Stimulated activated CD8-positive, alpha-beta memory T cell treated with anti-CD3 and anti-CD28 coated beads, Interleukin-15, amount 100 ng/mL, for 48 hours (primary cell): ENCODE results near the gene SV2C.
"Not testable (repeated sequence)": the region's sequence is repeated elsewhere in the genome, so short reads cannot be mapped to it uniquely, and the experiment has no call there.

ENCODE experiments used
- DNase-seq, 2 donors: peaks; one replicate each; pipeline ENCODE4 v3.0.0-alpha.2; 2020; ENCODE audit warnings: low read depth in 2 of 2

Gene SV2C

DNA sequence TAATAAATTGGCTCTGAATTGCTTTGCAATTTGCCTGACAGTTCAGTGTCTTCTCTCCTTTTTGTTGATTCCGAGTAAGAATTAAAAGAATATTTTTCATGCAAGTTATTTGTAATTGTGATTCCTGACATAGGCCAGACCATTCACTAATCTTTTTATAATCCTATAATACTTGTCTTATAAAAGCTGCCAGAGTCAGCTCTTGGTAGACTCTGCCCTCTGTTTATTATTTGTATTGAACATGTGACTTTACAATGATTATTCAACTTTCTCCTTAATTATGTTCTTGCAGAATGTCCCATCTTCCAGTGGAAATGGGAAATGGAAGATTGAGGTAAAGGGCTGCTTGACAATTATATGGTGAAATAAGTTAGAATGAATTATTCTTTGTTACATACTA is 121.0 kb downstream of the SV2C start:
- DNase-seq, result no peak

GRCh38 chr5:76204713-76205112 is 121.5 kb downstream of the SV2C start:
- DNase-seq, result no peak

DNA sequence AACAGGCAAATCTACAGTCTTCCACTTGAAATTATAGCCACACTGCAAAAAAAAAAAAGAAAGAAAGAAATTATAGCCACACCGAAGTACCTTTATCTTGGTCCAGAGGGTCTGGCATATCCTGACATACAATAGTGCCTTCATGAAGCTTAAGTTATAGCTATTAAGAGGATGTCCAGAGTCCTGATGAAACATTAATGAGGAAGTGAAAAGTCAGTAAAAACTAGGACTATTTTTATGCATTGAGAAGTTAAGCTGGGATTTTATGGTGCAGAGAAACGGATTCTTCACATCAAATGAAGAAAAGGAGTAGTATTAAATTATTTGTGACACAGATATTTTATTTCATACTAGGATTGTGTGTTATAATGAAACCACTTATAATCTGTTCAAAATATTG is 123.9 kb downstream of the SV2C start:
- DNase-seq, result no peak

- no peak for DNase-seq
These were observed 126.1 kb downstream of the SV2C start for GRCh38 chr5:76209297-76209696.

DNA sequence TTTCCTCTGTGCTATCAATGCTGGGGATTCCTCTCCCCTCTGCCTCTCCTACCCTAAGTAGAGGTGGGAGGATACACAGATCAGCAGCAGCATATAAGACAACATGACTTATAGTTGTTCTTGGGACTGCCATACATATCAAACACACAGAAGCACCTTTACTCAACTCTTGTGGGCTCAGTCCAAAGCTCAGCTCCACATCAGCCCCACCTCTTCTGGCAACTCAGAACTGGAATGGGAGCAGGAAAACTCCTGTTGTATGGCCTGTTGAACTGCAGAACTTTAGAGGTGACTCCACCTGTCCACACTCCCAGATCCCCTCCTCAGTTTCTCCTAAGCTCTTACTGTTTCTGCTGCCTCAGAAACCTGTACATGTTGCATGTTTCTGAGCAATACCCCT is 127.8 kb downstream of the SV2C start:
- no peak for DNase-seq

GRCh38 chr5:76213858-76214257 is 130.7 kb downstream of the SV2C start:
- DNase-seq, result no peak

GRCh38 chr5:76216748-76217147 is 133.6 kb downstream of the SV2C start:
- DNase-seq, result no peak

DNA sequence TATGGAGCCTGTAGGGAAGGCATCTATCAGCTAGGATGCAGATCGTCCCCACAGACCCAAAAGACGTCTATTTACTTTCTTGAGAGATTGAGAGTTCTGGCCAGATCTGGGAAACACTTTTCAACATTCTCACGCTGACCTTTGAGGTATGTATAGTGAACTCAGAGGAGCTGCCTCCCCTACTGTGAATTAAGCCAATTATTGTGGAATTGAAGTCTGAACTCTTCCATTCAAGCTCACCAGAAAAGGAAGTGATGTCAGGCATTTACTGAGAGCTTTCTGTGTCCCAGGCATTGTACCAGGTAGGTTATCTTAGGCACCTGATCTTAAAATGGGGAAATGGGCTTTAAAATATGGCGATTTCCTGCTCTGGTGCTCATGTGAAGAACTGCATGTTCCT is 136.5 kb downstream of the SV2C start:
- no peak for DNase-seq

- DNase-seq, result no peak
These were observed 138.1 kb downstream of the SV2C start for GRCh38 chr5:76221311-76221710.

- DNase-seq, result no peak
These were observed 139.1 kb downstream of the SV2C start for GRCh38 chr5:76222318-76222717.

DNA sequence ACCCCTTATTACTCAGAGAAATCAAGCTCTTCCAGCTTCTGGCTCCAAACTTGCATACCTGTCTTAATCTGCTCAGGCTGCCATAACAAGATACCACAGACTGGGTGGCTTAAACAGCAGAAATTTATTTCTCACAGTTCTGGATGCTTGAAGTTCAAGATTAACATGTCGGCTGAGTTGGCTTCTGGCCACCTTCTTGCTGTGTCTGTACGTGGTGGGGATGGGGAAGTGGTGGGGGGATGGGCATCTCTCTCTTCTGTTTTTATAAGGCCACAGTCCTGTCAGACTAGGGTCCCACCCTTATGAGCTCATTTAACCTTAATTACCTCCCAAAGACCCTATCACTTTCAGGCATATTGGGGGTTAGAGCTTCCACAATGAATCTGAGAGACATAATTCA is 140.5 kb downstream of the SV2C start:
- DNase-seq, result no peak

DNA sequence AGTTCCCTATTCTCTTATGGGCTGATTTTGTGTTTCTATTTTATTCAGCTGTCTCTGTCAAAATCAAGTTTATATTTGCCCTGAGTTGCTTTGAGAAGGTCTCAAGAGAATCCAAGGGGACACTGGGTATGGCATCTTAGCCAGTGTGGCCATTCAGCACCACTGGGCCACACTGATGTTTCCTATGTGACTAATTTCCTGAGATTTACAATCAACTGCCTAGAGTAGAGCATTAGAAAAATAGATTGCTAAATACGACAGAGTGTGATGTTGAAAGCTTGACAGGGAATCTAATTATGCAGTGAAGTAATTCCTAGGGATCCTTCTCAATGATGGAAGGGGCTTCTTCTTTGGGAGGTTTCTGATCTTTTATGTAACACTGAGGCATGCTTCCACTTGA is 141.7 kb downstream of the SV2C start:
- no peak for DNase-seq

- no peak for DNase-seq
These were observed 142.2 kb downstream of the SV2C start for GRCh38 chr5:76225336-76225735.

DNA sequence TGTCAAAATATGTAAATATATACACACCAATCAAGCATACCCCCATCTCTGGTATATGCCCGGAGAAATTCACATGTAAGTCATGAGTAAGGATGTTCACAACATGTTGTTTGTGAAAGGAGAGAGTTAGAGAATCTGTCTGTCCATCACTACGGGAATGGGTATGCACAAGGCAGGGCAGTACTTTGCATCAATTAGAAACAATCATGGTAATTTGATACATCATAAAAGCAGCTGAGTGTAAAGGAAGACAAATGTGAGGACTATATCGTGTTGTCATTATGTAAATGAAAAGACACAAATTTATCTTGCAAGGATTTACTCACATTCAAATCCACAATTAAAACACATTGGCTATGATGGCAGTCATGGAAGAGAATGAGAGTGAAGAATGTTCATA is 146.7 kb downstream of the SV2C start:
- DNase-seq, result no peak

DNA sequence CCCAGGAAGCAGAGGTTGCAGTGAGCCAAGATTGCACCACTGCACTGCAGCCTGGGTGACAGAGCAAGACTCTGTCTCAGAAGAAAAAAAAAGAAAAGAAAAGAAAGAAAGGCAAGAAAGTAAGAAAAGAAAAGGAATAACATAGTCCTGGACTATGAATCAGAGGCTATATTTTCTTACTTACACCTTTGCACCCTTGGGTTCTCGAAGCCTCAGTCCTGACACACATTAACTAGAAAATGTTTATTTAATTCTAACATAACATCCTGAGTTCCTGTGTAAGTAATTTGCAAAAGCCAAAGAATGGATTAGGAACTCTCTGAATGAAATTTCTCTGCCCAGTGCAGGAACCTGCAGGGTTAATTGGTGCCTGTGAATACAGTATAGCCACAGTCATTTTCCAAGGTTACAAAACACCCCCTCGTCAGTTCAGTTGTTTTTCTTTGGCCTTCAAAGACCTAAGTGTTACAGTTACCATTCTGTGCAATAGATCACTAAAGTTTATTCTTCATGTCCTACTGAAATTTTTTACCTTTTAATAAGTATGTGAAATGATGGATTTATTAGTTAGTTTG is 147.6 kb downstream of the SV2C start:
- no peak for DNase-seq

DNA sequence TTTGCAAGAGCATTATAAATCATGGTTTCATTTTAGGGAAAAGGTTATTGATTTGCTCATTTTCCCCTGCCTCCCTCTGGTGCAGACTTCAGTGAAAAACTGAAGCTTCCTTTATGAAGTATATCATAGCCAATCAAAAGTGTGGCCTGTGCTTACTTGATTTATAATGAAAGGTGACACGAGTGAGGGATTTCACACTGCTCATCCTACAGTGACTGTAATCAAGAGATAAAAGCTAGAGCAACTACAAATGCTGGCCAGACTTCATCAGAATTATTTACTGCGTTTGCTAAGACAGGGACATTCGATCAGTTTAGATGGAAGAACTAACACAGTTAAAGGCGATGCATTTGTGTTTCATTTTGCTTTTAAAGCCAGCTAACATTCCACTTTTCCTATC is 151.5 kb downstream of the SV2C start:
- DNase-seq, result no peak

DNA sequence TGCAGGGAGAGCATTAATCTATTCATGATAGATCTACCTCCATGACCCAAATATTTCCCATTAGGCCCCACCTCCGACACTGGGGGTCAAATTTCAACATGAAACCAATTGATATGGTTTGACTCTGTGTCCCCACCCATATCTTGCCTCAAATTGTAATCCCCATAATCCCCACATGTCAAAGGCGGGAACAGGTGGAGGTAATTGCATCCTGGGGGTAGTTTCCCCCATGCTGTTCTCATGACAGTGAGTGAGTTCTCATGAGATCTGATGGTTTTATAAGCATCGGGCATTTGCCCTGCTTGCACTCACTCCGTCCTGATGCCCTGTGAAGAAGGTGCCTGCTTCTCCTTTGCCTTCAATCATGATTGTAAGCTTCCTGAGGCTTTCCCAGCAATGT is 153.5 kb downstream of the SV2C start:
- DNase-seq, result no peak

DNA sequence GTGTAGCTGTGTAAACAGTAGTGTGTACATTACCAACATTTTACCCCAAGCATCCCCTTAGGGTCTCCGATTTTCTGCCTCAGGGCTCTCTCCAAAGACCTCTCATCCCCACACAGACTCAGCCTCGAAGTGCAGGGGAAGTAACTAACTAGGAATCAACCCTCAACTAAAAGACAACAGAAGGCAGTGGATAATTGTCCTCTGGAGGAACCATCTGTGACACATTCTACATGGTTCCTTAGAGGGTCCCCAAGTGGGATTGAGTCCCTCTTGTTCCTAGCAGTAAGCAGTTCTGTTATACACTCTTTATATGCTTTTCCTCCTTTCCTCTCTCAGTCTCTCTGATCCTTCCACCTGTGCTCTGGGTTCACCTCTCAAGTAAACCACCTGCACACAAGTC is 157.2 kb downstream of the SV2C start:
- no peak for DNase-seq

- DNase-seq, result not testable (repeated sequence)
These were observed 159.0 kb downstream of the SV2C start for GRCh38 chr5:76242155-76242554.

DNA sequence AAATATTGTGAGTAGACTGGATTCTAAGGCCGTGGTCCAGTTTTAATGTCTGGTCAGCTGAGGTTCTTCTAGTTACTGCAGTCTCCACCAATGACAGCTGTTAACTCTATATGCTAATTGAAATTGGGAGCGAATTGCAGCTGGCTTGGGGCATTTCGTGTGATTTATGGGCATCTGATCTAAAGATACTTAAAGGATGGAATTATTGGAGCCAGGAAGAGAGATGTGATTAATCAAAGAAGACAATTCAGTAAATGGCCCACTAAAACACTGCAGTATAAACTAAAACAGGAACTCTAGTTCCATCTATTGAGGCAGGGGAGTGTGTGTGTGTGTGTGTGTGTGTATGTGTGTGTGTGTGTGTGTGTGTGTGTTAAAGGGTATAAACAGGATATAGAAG is 162.4 kb downstream of the SV2C start:
- no peak for DNase-seq

- no peak for DNase-seq
These were observed 166.4 kb downstream of the SV2C start for GRCh38 chr5:76249621-76250020.

- DNase-seq, result no peak
These were observed 167.3 kb downstream of the SV2C start for GRCh38 chr5:76250463-76250862.

- DNase-seq, result no peak
These were observed 168.5 kb downstream of the SV2C start for GRCh38 chr5:76251656-76252055.

DNA sequence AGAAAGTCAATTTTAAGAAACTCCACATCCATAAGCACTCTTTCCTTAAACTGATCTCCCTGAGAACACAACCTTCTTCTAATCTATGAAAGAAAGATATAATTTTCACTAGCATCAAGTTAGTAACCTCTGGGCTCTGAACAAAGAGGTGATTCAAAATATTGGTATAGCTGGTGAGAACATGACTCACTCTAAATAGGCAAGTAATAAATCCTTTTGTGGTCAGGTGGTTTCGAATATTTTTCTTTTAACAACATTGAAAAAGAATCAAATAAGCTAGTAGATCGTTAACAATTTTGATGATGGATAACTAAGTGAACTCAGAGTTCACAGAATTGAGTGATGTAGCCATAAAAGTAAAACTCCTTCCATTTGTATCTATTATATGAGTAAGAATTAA is 169.3 kb downstream of the SV2C start:
- DNase-seq, result no peak
